ENCODE measurements around the gene CRTAC1. TPM values are rescaled to one million over a fixed set of nuclear protein-coding genes. Genes with fewer than 3 reads are reported as not detected.

The CRTAC1 gene
- total RNA-seq, 1 experiment from 2014 or later: 1.2 TPM

- DNase-seq (ENCODE audit: low spot score): no peak
- Mint-ChIP-seq H3K36me3 (no peaks in the 10 kb centered on the region), H3K9me3 (no peaks in the 10 kb centered on the region), H3K27ac (no peak overlapping the region), H3K4me3 (no peak overlapping the region), H3K27me3 (ENCODE audit: low read depth) (no peaks in the 10 kb centered on the region; the same call in 1 of the 2 replicates), H3K4me1 (peaks cover 26% of the 10 kb centered on the region)
- POLR2A ChIA-PET: interaction anchor here (0.7 kb wide), 1 partner anchor 10 kb away, joined by 3 read pairs; no protein-coding TSS in a partner anchor
- TF ChIP-seq ZNF281 (CRISPR knock-in tag; IDR thresholded peaks at IDR 0.05) (no peak), MYBL2 (CRISPR knock-in tag; IDR thresholded peaks at IDR 0.05) (no peak), OVOL2 (CRISPR knock-in tag; IDR thresholded peaks at IDR 0.05; ENCODE audit: borderline replicate concordance) (no peak), ATF3 (CRISPR knock-in tag; conservative IDR thresholded peaks at IDR 0.05) (no peak), ZNF219 (CRISPR knock-in tag; IDR thresholded peaks at IDR 0.05; ENCODE audit: borderline replicate concordance) (no peak), CBFB (CRISPR knock-in tag; IDR thresholded peaks at IDR 0.05; ENCODE audit: low read depth) (no peak), FOXK1 (CRISPR knock-in tag; IDR thresholded peaks at IDR 0.05) (no peak), MLX (CRISPR knock-in tag; IDR thresholded peaks at IDR 0.05) (no peak)
- TF ChIP-seq, protein P1, sequence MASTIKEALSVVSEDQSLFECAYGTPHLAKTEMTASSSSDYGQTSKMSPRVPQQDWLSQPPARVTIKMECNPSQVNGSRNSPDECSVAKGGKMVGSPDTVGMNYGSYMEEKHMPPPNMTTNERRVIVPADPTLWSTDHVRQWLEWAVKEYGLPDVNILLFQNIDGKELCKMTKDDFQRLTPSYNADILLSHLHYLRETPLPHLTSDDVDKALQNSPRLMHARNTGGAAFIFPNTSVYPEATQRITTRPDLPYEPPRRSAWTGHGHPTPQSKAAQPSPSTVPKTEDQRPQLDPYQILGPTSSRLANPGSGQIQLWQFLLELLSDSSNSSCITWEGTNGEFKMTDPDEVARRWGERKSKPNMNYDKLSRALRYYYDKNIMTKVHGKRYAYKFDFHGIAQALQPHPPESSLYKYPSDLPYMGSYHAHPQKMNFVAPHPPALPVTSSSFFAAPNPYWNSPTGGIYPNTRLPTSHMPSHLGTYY (CRISPR knock-in tag; IDR thresholded peaks at IDR 0.05): no peak
- TF ChIP-seq, protein P2, sequence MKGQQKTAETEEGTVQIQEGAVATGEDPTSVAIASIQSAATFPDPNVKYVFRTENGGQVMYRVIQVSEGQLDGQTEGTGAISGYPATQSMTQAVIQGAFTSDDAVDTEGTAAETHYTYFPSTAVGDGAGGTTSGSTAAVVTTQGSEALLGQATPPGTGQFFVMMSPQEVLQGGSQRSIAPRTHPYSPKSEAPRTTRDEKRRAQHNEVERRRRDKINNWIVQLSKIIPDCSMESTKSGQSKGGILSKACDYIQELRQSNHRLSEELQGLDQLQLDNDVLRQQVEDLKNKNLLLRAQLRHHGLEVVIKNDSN (CRISPR knock-in tag; IDR thresholded peaks at IDR 0.05): no peak
- TF ChIP-seq, protein P3, sequence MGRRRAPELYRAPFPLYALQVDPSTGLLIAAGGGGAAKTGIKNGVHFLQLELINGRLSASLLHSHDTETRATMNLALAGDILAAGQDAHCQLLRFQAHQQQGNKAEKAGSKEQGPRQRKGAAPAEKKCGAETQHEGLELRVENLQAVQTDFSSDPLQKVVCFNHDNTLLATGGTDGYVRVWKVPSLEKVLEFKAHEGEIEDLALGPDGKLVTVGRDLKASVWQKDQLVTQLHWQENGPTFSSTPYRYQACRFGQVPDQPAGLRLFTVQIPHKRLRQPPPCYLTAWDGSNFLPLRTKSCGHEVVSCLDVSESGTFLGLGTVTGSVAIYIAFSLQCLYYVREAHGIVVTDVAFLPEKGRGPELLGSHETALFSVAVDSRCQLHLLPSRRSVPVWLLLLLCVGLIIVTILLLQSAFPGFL (CRISPR knock-in tag; IDR thresholded peaks at IDR 0.05; ENCODE audit: borderline replicate concordance): no peak
- TF ChIP-seq, protein P4, sequence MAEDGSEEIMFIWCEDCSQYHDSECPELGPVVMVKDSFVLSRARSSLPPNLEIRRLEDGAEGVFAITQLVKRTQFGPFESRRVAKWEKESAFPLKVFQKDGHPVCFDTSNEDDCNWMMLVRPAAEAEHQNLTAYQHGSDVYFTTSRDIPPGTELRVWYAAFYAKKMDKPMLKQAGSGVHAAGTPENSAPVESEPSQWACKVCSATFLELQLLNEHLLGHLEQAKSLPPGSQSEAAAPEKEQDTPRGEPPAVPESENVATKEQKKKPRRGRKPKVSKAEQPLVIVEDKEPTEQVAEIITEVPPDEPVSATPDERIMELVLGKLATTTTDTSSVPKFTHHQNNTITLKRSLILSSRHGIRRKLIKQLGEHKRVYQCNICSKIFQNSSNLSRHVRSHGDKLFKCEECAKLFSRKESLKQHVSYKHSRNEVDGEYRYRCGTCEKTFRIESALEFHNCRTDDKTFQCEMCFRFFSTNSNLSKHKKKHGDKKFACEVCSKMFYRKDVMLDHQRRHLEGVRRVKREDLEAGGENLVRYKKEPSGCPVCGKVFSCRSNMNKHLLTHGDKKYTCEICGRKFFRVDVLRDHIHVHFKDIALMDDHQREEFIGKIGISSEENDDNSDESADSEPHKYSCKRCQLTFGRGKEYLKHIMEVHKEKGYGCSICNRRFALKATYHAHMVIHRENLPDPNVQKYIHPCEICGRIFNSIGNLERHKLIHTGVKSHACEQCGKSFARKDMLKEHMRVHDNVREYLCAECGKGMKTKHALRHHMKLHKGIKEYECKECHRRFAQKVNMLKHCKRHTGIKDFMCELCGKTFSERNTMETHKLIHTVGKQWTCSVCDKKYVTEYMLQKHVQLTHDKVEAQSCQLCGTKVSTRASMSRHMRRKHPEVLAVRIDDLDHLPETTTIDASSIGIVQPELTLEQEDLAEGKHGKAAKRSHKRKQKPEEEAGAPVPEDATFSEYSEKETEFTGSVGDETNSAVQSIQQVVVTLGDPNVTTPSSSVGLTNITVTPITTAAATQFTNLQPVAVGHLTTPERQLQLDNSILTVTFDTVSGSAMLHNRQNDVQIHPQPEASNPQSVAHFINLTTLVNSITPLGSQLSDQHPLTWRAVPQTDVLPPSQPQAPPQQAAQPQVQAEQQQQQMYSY (CRISPR knock-in tag; IDR thresholded peaks at IDR 0.05): no peak
- CTCF ChIA-PET: interaction anchor here (0.6 to 2.8 kb wide), 12 partner anchors 8 to 829 kb away, joined by 3 to 18 read pairs (median 4); partner anchors contain the start of genes GOLGA7B and MARVELD1
- ATAC-seq: peak; percentile 48
Observed at GRCh38 chr10:97861097-97861750, 169.2 kb downstream of the CRTAC1 start.

GRCh38 chr10:97858001-97858439 is 172.4 kb downstream of the CRTAC1 start:
- CTCF ChIA-PET: interaction anchor here (0.8 to 2.7 kb wide), 4 partner anchors 11 to 66 kb away, joined by 3 to 8 read pairs (median 4); no protein-coding TSS in a partner anchor
- H3K36me3 Mint-ChIP-seq: no peaks in the 10 kb centered on the region
- TF ChIP-seq GABPB1 (CRISPR knock-in tag; IDR thresholded peaks at IDR 0.05) (no peak), TEAD4 (CRISPR knock-in tag; IDR thresholded peaks at IDR 0.05) (no peak), ZNF671 (CRISPR knock-in tag; IDR thresholded peaks at IDR 0.05) (no peak), FOXK1 (CRISPR knock-in tag; IDR thresholded peaks at IDR 0.05) (no peak), ZNF219 (CRISPR knock-in tag; IDR thresholded peaks at IDR 0.05; ENCODE audit: borderline replicate concordance) (no peak)
- TF ChIP-seq, protein P4 (CRISPR knock-in tag; IDR thresholded peaks at IDR 0.05): no peak

More at GRCh38 chr10:97858001-97858439, 172.4 kb downstream of the CRTAC1 start:
- H3K4me1 Mint-ChIP-seq: peaks cover 24% of the 10 kb centered on the region
- peaks cover 10% of the 10 kb centered on the region for H3K27me3 Mint-ChIP-seq (ENCODE audit: low read depth)
- DNase-seq (ENCODE audit: low spot score) (no peak), ATAC-seq (no peak)
- POLR2A ChIA-PET: no interaction called here
- no peak overlapping the region for H3K27ac Mint-ChIP-seq
- H3K9me3 Mint-ChIP-seq: no peaks in the 10 kb centered on the region
- H3K4me3 Mint-ChIP-seq: no peak overlapping the region

All from WTC11 (cell line).